GM19397 (cell line): ENCODE measurements around the gene TOX4.

ENCODE experiments used
- ATAC-seq: cut with Tn5 transposase; IDR thresholded peaks from one replicate; pipeline ENCODE4 v1.9.1; 2021; ENCODE audit warnings: mild to moderate bottlenecking, moderate library complexity; ENCODE audit not compliant: unreplicated experiment

The TOX4 gene

GRCh38 chr14:21501568-21501967 lies 24.6 kb downstream of the TOX4 start:
- no peak for ATAC-seq

- no peak for ATAC-seq
Measured at GRCh38 chr14:21503376-21503775, 26.4 kb downstream of the TOX4 start.

GRCh38 chr14:21505012-21505553 lies 28.1 kb downstream of the TOX4 start:
- peak; percentile 57 for ATAC-seq

- ATAC-seq: no peak
Measured at GRCh38 chr14:21506557-21506956, 29.6 kb downstream of the TOX4 start.

- ATAC-seq: no peak
Measured at GRCh38 chr14:21509432-21510143, 32.6 kb downstream of the TOX4 start.

- ATAC-seq: peak; percentile 97
Measured at GRCh38 chr14:21510735-21511657, 34.0 kb downstream of the TOX4 start, which contains the start of gene METTL3. TSS of gene METTL3 (minus strand) at chr14:21511340. CDS start at chr14:21511223, 117 bp downstream.

GRCh38 chr14:21514341-21514740 lies 37.3 kb downstream of the TOX4 start:
- no peak for ATAC-seq

- no peak for ATAC-seq
Measured at GRCh38 chr14:21518725-21519124, 41.7 kb downstream of the TOX4 start.

- ATAC-seq: no peak
Measured at GRCh38 chr14:21520767-21521166, 43.8 kb downstream of the TOX4 start.

- no peak for ATAC-seq
Measured at GRCh38 chr14:21521501-21521900, 44.5 kb downstream of the TOX4 start.

GRCh38 chr14:21523203-21523602 lies 46.2 kb downstream of the TOX4 start:
- no peak for ATAC-seq

GRCh38 chr14:21524575-21525490 lies 47.8 kb downstream of the TOX4 start:
- no peak for ATAC-seq

- ATAC-seq: no peak
Measured at GRCh38 chr14:21525571-21525961, 48.6 kb downstream of the TOX4 start.

- ATAC-seq: no peak
Measured at GRCh38 chr14:21525962-21526671, 49.1 kb downstream of the TOX4 start, which contains the start of gene SALL2. TSS of gene SALL2 (minus strand) at chr14:21526346. CDS start at chr14:21526127, 219 bp downstream.

- ATAC-seq: no peak
Measured at GRCh38 chr14:21526672-21527317, 49.8 kb downstream of the TOX4 start.

- ATAC-seq: no peak
Measured at GRCh38 chr14:21527318-21527679, 50.3 kb downstream of the TOX4 start.

- no peak for ATAC-seq
Measured at GRCh38 chr14:21528381-21529348, 51.7 kb downstream of the TOX4 start.

- ATAC-seq: no peak
Measured at GRCh38 chr14:21529515-21529914, 52.5 kb downstream of the TOX4 start.
